ENCODE measurements around the gene APOL4. TPM values are rescaled to one million over a fixed set of nuclear protein-coding genes. Genes with fewer than 3 reads are reported as not detected.
"Not testable (repeated sequence)": the region's sequence is repeated elsewhere in the genome, so short reads cannot be mapped to it uniquely, and the experiment has no call there.

Gene APOL4
- total RNA-seq, 2 experiments from 2014 or later = 0.53 to 0.67 TPM

DNA sequence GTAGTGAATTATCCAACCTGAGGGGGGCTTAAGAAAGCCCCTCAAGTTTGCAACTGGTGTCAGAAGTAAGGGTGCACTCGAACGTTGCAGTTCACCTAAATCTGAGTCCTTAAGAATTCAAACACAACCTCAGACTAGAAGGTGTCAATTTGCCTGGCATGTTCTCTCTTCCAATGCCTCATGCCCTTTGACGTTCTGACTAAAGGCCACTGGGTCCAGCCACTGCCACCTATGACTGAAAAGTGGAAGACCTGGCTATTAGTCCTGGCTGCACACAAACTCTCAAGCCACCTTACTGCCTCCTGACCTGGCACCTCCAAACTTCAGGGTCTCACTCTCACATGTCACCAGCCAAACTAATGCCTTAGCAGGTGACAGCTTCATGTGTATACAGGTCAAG is 8.0 kb downstream of the APOL4 start:
- Mint-ChIP-seq H3K9me3 (no peaks in the 10 kb centered on the region), H3K4me3 (no peak overlapping the region), H3K4me1 (ENCODE audit: low read depth) (peaks cover 24% of the 10 kb centered on the region), H3K27me3 (no peaks in the 10 kb centered on the region), H3K36me3 (no peaks in the 10 kb centered on the region), H3K27ac (no peak overlapping the region)
- no peak for DNase-seq
- ChIA-PET CTCF (interaction anchor here (1.0 to 4.8 kb wide), 4 partner anchors 13 to 93 kb away, joined by 3 to 25 read pairs (median 4); no protein-coding TSS in a partner anchor), POLR2A (no interaction called here)
- intact Hi-C loops (cut with micrococcal nuclease) = no loop called here

DNA sequence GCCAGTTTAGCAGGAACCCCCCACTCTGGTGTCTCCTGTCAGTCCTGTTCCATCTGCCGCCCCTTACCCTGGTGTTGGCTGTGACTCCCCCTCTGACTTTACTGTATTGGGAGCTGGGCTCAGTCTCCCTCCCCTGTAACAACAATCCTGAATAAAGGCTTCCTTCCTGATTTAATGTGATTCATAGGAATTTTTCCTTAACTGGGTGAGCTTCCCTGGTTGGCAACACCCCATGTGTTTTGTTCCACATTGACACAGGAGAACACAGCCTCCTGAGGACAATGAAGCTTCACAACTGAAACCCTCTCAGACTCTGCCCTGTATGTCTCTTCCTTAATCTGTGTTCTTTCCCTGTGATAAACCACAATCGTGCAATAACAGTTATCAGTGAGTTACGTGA is 8.4 kb downstream of the APOL4 start:
- H3K36me3 Mint-ChIP-seq = no peaks in the 10 kb centered on the region
- ChIA-PET CTCF (interaction anchor here (1.0 to 2.0 kb wide), 5 partner anchors 13 to 278 kb away, joined by 3 to 4 read pairs (median 3); no protein-coding TSS in a partner anchor), POLR2A (no interaction called here)
- H3K27me3 Mint-ChIP-seq = no peaks in the 10 kb centered on the region
- DNase-seq = no peak
- H3K4me1 Mint-ChIP-seq (ENCODE audit: low read depth) = peaks cover 22% of the 10 kb centered on the region
- intact Hi-C loops (cut with micrococcal nuclease) = no loop called here
- no peaks in the 10 kb centered on the region for H3K9me3 Mint-ChIP-seq
- H3K27ac Mint-ChIP-seq = no peak overlapping the region
- no peak overlapping the region for H3K4me3 Mint-ChIP-seq

DNA sequence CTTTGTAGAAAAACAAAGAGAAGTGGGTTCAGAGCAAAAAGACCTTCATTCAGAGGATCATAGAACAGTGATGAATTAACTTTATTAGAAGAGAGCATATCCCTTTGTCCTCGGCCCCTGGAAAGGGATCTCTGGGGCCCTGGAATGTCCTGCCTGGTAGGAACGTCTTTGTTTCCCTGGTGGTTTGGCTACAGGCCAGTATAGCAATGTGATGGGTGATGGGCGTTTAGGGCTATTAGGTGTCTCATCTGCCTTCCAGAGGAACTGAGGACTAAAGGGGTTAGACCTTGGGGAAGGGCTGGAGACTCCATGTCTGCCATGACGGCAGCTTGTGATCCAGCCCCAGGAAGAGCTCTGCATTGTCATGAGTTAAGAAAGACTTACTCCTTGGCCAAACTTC is 9.1 kb downstream of the APOL4 start:
- no peak overlapping the region for H3K27ac Mint-ChIP-seq
- no peak for DNase-seq
- ChIA-PET POLR2A (no interaction called here), CTCF (interaction anchor here (1.0 to 2.0 kb wide), 4 partner anchors 16 to 278 kb away, joined by 3 to 4 read pairs (median 4); no protein-coding TSS in a partner anchor)
- intact Hi-C loops (cut with micrococcal nuclease) = no loop called here
- peaks cover 16% of the 10 kb centered on the region for H3K4me1 Mint-ChIP-seq (ENCODE audit: low read depth)
- no peaks in the 10 kb centered on the region for H3K36me3 Mint-ChIP-seq
- H3K27me3 Mint-ChIP-seq = no peaks in the 10 kb centered on the region
- no peak overlapping the region for H3K4me3 Mint-ChIP-seq
- no peaks in the 10 kb centered on the region for H3K9me3 Mint-ChIP-seq

DNA sequence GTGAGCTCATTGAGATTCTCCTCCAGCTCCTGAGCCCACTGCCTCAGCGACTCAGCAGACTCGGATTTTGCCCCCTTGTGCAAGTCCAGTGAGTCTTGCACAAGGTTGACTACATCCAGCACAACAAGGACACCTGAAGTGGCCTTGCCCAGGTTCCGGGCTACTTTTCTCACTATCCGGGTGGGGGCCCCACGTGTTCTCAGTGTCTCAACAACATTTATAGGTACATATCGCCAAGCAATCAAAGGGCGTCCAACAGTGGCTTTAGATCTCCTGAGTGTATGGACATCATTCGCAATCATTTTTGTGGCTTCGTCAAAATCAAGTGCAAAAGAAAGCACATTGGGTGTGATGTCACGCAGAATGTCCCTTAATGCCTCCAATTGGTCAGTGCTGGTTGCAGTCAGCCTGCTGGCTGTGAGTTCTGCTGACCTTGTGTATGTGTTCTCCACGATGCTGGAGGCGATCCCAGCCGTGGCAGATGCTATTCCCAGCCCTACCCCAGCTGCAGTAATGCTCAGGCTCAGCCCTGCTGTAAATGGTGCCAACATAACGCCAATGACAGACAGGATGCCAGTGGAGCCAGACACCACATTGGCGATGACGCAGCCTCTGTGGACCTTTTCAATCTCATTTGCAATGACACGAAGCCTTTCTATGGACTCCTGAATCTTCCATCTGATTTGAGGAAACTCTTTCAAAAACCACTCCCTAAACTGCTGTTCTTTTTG is 10.3 kb downstream of the APOL4 start:
- Mint-ChIP-seq H3K36me3 (no peaks in the 10 kb centered on the region), H3K27ac (no peak overlapping the region), H3K4me1 (ENCODE audit: low read depth) (peaks cover 10% of the 10 kb centered on the region), H3K4me3 (no peak overlapping the region), H3K9me3 (no peaks in the 10 kb centered on the region), H3K27me3 (no peaks in the 10 kb centered on the region)
- no peak for DNase-seq
- intact Hi-C loops (cut with micrococcal nuclease) = no loop called here
- CTCF ChIA-PET = interaction anchor here (1.3 to 2.0 kb wide), 2 partner anchors 11 to 279 kb away, joined by 4 read pairs; no protein-coding TSS in a partner anchor
- POLR2A ChIA-PET = no interaction called here

DNA sequence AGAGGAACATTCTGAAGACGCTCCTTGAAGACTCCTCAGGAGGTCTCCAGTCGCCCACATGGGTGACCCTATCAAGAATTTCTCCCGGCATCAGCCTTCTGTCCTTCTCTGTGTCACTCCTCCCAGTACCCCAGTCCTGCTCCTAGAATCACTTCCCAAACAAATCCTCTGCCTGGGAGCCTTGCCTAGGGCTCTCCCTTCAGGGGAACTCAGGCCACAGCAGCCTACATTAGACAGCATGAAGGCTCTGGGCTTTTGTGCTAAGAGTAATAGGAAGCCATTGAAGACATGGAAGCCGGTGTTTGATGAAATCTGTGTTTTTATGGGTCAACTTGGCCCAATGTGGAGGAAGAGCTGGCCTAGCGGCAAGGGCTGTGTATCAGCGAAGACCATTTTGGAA is 13.7 kb downstream of the APOL4 start:
- intact Hi-C loops (cut with micrococcal nuclease); POLR2A ChIA-PET; H3K4me1 Mint-ChIP-seq (ENCODE audit: low read depth); H3K36me3 Mint-ChIP-seq; H3K27me3 Mint-ChIP-seq; H3K4me3 Mint-ChIP-seq; H3K27ac Mint-ChIP-seq; DNase-seq; CTCF ChIA-PET; H3K9me3 Mint-ChIP-seq: not testable (repeated sequence)

DNA sequence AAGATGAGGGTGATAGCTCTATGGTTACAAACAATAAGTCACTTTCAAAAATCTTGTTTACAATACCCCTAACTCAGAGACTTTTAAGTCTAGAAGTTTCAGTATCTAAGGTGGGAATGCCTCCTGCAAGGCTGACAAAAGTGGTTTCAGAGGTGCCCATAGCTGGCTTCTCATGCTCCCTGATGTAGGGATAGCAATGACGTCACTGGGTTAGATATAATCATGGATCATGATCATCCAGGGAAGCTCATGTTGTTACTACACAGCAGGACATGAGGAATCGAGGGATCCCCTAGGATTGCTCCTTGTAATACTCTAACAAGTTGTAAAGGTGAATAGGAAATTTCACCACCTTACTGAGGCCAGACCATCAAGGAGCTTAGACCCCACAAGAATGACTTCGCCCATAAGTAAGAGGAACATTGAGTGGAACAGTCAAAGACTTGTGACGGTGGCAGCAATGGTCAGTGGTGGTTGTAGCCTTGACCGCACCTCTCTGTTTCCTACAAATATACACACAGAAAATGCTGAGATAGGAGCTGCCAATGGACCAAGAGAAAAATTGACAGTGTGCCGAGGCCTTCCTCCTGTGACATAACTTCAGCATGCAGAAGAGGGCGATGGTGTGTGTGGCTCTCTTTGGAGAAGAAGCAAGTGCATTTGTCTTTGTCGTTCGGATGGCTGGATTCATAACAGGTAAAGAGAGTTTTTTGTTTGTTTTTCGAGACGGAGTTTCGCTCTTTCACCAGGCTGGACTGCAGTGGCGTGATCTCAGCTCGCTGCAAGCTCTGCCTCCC is 15.6 kb downstream of the APOL4 start:
- H3K36me3 Mint-ChIP-seq = no peaks in the 10 kb centered on the region
- no peak for DNase-seq
- no peaks in the 10 kb centered on the region for H3K4me1 Mint-ChIP-seq (ENCODE audit: low read depth)
- intact Hi-C loops (cut with micrococcal nuclease) = no loop called here
- CTCF ChIA-PET = interaction anchor here (0.7 to 1.1 kb wide), 4 partner anchors 33 to 120 kb away, joined by 3 to 4 read pairs (median 3); partner anchors contain the start of gene APOL2
- H3K27me3 Mint-ChIP-seq = no peaks in the 10 kb centered on the region
- H3K27ac Mint-ChIP-seq = no peak overlapping the region
- no peak overlapping the region for H3K4me3 Mint-ChIP-seq
- H3K9me3 Mint-ChIP-seq = no peaks in the 10 kb centered on the region
- POLR2A ChIA-PET = no interaction called here

DNA sequence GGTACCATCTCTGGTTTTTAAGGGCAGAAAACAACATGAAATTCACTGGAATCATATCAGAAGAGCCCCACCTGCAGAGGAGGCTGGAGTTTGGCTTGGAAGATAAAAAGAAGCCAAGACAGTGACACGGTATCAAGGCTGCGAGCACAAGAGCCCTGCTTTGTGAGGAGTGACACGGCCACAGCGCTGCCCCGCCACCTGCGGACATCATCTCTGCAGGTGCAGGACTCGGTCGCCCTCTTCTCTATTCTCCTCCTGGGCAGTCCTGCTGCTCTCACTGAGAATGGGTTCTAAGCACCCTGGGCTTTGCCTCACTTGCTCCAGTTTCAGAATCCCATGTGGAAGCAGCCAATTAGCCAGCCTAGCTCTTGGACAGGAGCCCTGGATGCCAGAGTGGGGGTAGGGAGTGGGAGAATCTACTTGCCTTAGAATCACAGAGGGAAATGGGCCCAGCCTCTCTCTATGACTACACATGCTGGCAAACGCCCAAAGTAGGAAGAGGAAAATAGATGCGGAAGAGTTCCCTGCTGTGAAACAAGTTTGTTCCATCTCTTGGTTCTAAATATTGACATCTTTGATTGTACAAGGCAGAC is 17.1 kb downstream of the APOL4 start:
- Mint-ChIP-seq H3K9me3 (no peaks in the 10 kb centered on the region), H3K4me3 (no peak overlapping the region), H3K27ac (no peak overlapping the region), H3K36me3 (no peaks in the 10 kb centered on the region), H3K27me3 (no peaks in the 10 kb centered on the region), H3K4me1 (ENCODE audit: low read depth) (no peaks in the 10 kb centered on the region)
- CTCF ChIA-PET = interaction anchor here (9.5 kb wide), 1 partner anchor 41 kb away, joined by 96 read pairs; no protein-coding TSS in a partner anchor
- POLR2A ChIA-PET = no interaction called here
- DNase-seq = no peak
- intact Hi-C loops (cut with micrococcal nuclease) = no loop called here

DNA sequence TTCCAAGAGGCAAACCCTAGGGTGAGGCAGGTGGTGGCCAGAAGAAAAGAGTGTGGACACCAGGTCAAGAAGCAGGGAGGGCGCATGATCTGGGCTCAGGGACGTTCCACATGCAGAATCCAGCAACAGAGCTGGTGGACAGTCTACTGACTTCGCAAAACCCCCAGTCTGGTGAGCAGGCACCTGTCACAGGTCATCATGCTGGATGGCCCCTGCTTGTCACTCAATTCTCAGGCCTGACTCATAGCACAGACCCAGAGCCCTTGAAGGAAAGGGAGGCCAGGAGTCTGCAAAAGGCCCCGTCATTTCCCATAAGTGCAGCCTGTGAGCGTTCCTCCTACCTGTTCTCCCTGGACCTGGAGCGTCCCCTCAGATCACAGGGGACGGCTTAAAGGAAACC is 18.2 kb downstream of the APOL4 start:
- CTCF ChIA-PET = interaction anchor here (0.9 to 9.5 kb wide), 7 partner anchors 9 to 118 kb away, joined by 3 to 174 read pairs (median 5); partner anchors contain the start of gene APOL3
- H3K4me1 Mint-ChIP-seq (ENCODE audit: low read depth) = no peaks in the 10 kb centered on the region
- H3K27me3 Mint-ChIP-seq = no peaks in the 10 kb centered on the region
- no peak for DNase-seq
- intact Hi-C loops (cut with micrococcal nuclease) = no loop called here
- H3K27ac Mint-ChIP-seq = no peak overlapping the region
- H3K36me3 Mint-ChIP-seq = no peaks in the 10 kb centered on the region
- no peaks in the 10 kb centered on the region for H3K9me3 Mint-ChIP-seq
- no peak overlapping the region for H3K4me3 Mint-ChIP-seq
- POLR2A ChIA-PET = no interaction called here

DNA sequence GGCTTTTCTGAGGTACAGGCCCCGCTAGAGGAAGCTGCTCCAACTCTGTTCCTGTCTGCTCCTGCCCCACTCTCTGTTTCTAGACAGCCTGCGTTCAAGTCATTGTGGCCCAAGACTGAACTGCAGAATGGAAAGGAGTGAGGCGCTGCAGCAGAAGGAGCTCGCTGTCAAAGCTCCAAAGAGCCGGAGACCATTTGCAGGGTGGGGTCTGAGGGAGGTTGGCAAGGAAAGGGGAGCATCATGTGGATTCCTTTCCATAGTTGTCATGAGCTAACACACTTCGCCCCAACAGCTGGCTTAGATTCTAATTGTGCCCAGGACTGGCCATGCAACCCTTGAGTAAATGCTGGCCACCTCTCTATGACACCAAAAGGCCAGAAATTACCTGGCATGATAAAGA is 18.8 kb downstream of the APOL4 start:
- Mint-ChIP-seq H3K4me1 (ENCODE audit: low read depth) (no peaks in the 10 kb centered on the region), H3K4me3 (no peak overlapping the region), H3K27me3 (no peaks in the 10 kb centered on the region), H3K27ac (no peak overlapping the region), H3K9me3 (no peaks in the 10 kb centered on the region), H3K36me3 (no peaks in the 10 kb centered on the region)
- intact Hi-C loops (cut with micrococcal nuclease) = no loop called here
- no peak for DNase-seq
- ChIA-PET CTCF (interaction anchor here (0.9 to 9.5 kb wide), 7 partner anchors 9 to 117 kb away, joined by 3 to 174 read pairs (median 5); partner anchors contain the start of gene APOL3), POLR2A (no interaction called here)

DNA sequence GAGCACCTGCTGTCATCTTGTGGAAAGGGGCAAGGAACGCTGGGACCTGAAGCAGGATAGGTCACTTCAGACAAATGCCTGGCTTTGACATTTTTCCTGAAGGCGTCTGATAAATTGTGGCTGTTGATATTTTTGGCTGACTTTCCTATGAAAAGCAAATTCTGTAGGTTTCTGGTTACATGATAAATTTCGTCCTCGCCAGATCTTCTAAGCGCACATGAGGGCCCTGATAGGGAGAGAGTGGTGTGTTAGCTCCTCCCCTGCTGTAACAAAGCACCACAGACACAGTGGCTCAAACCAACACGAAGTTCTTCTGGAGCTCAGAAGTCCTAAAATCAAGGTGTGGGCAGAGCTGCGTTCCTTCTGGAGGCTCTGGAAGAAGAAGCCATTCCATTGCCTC is 19.6 kb downstream of the APOL4 start:
- Mint-ChIP-seq H3K27ac (no peak overlapping the region), H3K36me3 (no peaks in the 10 kb centered on the region), H3K9me3 (peaks cover 4% of the 10 kb centered on the region), H3K4me1 (ENCODE audit: low read depth) (peaks cover 4% of the 10 kb centered on the region), H3K27me3 (no peaks in the 10 kb centered on the region), H3K4me3 (no peak overlapping the region)
- DNase-seq = no peak
- intact Hi-C loops (cut with micrococcal nuclease) = no loop called here
- ChIA-PET CTCF (interaction anchor here (0.6 to 9.5 kb wide), 8 partner anchors 8 to 147 kb away, joined by 3 to 174 read pairs (median 4); partner anchors contain the start of genes APOL2 and APOL3), POLR2A (no interaction called here)

DNA sequence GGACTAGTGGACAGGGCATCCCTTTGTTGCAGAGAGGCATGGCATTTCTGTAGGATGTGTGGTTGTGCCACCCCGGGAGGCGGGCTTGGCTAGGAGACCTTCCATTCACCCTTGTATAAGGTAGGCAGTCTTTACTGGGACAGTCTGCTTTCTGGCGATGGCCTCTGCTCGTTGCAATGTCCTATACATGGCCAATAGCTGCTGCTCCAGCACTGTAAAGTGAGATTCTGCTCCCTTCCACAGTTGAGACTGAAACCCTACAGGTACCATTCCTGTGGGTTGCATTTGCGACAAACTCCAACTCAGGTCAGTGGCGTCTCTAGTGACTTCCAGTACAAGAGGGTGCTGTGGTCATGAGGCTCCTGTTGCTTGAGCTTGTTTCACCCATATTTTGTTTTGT is 20.7 kb downstream of the APOL4 start:
- Mint-ChIP-seq H3K4me3 (no peak overlapping the region), H3K9me3 (peaks cover 6% of the 10 kb centered on the region), H3K36me3 (no peaks in the 10 kb centered on the region), H3K27me3 (no peaks in the 10 kb centered on the region), H3K4me1 (ENCODE audit: low read depth) (peaks cover 6% of the 10 kb centered on the region), H3K27ac (no peak overlapping the region)
- ChIA-PET CTCF (interaction anchor here (1.0 to 9.5 kb wide), 10 partner anchors 9 to 115 kb away, joined by 3 to 174 read pairs (median 4); partner anchors contain the start of genes APOL2 and APOL3), POLR2A (no interaction called here)
- no peak for DNase-seq
- intact Hi-C loops (cut with micrococcal nuclease) = loop anchor here (1.0 kb wide), 1 partner anchor 36 kb away; no protein-coding TSS in a partner anchor

Measured in activated CD4-positive, alpha-beta memory T cell treated with anti-CD3 and anti-CD28 coated beads for 36 hours (primary cell).